Fibroblast of mammary gland (primary cell): ENCODE results near the gene ZNF182.
"Not testable (repeated sequence)": the region's sequence is repeated elsewhere in the genome, so short reads cannot be mapped to it uniquely, and the experiment has no call there.

Experiments used
- DNase-seq: peaks from one replicate; pipeline ENCODE4 v3.0.0-alpha.2; 2010; ENCODE audit warnings: low read depth
- H3K4me3 ChIP-seq: 2 replicates; pipeline ENCODE4 v1.5.1; 2011; ENCODE audit warnings: low read depth, mild to moderate bottlenecking, low read length, moderate library complexity; ENCODE audit not compliant: control insufficient read depth
- TF ChIP-seq, protein P1 (sequence below): conservative IDR thresholded peaks from 2 replicates; pipeline ENCODE4 v1.5.1; 2011; ENCODE audit warnings: low read depth, low read length, inconsistent platforms; ENCODE audit not compliant: control insufficient read depth, insufficient read depth

Gene ZNF182

DNA sequence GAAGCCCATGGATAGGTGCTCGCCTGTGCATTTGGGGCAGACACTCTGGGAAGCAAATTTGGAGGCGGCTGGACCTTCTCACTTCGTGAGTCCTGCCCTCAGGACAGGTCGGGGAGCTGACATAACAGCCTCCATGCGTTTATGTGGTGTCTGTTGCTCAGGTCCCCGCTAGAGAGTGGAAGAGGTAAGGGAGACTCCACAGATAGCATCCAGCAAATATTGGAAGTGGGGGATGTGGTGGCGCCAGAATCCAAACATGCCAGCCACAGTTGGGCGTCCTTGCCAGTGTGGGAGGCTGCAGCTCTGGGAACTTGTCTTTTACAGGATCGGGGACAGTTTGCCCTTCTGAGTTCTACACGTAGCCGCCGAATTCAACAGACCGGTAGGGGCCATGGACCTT is 47.8 kb downstream of the ZNF182 start:
- TF ChIP-seq, protein P1, sequence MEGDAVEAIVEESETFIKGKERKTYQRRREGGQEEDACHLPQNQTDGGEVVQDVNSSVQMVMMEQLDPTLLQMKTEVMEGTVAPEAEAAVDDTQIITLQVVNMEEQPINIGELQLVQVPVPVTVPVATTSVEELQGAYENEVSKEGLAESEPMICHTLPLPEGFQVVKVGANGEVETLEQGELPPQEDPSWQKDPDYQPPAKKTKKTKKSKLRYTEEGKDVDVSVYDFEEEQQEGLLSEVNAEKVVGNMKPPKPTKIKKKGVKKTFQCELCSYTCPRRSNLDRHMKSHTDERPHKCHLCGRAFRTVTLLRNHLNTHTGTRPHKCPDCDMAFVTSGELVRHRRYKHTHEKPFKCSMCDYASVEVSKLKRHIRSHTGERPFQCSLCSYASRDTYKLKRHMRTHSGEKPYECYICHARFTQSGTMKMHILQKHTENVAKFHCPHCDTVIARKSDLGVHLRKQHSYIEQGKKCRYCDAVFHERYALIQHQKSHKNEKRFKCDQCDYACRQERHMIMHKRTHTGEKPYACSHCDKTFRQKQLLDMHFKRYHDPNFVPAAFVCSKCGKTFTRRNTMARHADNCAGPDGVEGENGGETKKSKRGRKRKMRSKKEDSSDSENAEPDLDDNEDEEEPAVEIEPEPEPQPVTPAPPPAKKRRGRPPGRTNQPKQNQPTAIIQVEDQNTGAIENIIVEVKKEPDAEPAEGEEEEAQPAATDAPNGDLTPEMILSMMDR = no peak
- DNase-seq = no peak
- no peak overlapping the region for H3K4me3 ChIP-seq

DNA sequence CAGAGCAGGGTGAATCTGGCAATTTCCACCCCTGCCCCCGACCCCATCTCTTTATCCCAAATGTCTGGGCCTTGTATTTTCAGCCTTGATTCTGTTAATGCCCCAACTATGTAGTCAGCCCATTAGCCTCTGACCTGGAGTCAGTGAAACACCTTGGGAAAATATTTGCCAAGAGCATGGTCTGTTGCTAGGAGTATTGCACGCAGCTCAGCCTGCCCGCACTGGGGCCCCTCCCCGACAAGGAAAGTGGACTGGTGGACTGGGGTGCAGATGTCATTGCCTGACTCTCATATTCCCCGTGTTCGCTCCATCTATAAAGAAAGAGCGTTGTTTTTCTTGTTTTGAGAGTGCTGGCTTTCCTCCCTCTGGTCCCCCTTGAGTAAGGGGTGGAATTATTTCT is 48.5 kb downstream of the ZNF182 start:
- not testable (repeated sequence) for H3K4me3 ChIP-seq, DNase-seq

DNA sequence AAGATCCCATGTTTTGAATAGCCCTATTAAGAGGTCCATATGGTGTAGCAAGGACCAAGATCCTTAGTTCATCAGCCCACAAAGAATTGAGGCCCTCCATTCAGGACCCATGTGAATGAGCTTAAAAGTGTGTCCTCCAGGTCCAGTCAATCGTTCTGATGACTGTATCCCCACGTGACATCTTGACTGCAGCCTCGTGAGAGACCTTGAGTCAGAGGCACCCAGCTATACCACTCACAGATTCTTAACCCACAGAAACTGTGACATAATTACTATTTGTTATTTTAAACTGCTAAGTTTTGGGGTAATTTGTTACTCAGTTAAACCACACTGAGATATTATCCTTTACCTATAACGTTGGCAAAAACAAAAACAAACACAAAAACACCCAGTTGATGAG is 62.4 kb downstream of the ZNF182 start:
- DNase-seq = no peak
- H3K4me3 ChIP-seq = no peak overlapping the region
- TF ChIP-seq, protein P1 = no peak

DNA sequence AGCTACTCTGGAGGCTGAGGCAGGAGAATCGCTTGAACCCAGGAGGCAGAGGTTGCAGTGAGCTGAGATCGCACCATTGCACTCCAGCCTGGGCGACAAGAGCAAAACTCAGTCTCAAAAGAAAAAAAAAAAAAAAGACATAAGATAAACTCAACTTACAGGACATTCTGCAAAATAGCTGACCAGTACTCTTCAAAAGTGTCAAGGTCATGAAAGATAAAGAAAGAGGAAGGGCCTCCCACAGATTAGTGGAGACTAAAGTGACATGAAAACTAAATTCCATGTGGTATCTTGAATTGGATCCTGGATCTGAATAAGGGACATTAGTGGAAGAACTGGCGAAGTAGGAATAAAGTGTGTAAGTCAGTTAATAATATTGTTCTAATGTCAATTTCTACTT is 63.3 kb downstream of the ZNF182 start:
- H3K4me3 ChIP-seq = no peak overlapping the region
- TF ChIP-seq, protein P1 = no peak
- no peak for DNase-seq

DNA sequence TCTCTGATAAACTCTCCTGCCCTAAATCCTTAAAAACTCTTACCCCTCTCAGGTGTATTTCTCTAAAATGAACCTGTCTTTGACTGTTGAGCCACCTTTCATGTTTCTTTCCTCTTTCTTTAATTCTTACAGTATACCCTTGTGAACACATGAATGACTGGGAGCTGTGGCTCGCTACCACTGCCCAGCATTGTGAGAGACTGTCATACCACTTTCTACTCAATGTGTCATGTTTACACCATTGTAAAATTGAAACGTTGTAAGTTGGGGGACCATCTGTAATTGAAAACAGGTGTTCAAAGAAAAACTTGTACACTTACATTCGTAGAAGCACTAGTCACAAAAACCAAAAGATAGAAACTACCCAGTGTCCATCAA is 66.9 kb downstream of the ZNF182 start:
- no peak overlapping the region for H3K4me3 ChIP-seq
- no peak for DNase-seq

DNA sequence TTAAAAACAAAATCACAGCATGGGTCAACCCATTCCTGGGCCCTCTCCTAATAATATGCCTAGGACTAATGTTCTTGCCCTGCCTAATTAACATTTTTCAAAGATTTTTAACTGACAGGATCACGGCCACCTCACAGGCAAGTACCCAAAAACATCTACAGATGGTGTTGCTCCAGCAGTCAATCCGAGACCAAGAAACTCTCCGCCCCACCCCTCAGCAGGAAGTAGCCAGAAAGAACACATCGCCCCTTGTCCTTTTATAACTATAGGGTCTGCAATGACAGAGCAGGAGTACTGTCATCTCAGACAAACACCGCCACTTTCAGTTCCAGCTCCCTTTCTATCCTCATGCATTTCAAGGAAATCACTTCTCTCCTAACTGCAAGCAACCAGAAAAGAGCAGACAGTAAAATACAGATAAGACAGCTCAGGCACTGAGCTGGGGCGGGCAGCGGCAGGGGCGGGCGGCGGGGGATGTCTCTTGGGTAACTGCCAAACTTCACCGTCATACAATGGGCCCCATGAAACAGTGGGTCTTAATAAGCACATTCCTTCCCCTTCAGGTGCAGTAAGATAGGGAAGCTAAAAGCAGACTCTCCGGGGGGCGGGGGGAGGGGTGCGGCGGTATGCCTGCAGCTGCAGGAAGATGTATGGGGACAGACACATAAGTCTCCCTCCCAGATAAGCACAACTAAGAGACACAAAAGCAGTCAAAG is 67.4 kb downstream of the ZNF182 start:
- TF ChIP-seq, protein P1 = no peak
- DNase-seq = no peak
- no peak overlapping the region for H3K4me3 ChIP-seq

More for the DNA sequence above, 66.9 kb downstream of the ZNF182 start:
- TF ChIP-seq, protein P1 = no peak

DNA sequence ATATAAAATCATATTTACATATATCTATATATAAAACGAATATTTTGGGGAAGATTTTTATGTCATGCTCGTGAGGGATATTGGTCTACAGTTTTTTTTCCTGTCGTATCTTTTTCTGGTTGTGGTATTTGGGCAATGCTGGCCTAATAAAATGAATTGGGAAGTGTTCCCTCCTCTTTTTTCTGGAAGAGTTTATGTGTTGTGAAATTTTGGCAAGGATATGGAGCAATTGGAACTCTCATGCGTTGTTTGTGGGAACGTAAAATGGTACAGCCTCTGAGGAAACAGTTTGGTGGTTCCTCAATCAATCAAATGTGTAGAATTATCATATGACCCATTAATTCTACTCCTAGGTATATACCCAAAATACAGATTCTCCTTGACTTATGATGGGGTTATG is 69.8 kb downstream of the ZNF182 start:
- no peak for DNase-seq
- TF ChIP-seq, protein P1 = no peak

DNA sequence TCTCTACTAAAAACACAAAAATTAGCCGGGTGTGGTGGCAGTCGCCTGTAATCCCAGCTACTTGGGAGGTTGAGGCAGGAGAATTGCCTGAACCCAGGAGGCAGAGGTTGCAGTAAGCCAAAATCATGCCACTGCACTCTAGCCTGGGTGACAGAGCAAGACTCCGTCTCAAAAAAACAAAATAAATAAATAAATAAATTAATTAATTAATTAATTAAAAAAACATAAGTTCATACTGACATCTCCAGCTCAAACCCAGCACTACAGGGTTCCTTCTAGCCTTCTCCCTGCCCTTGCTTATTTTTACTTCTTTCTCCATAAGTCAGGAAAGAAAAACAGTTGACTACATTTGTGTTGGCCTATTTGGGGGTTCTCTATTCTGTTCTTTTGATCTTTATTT is 71.8 kb downstream of the ZNF182 start:
- H3K4me3 ChIP-seq, DNase-seq: not testable (repeated sequence)

More for the DNA sequence above, 69.8 kb downstream of the ZNF182 start:
- no peak overlapping the region for H3K4me3 ChIP-seq
